ENCODE measurements around the gene DSE.

GRCh38 chr6:116329156-116329555 lies 41.6 kb upstream of the DSE start:
- no peak for TF ChIP-seq GATA2 (IDR thresholded peaks at IDR 0.05; ENCODE audit: low read depth, low read length)
- no peak for TF ChIP-seq GATA3 (IDR thresholded peaks at IDR 0.05; ENCODE audit: low read depth, low read length)

Data from SH-SY5Y (cell line).